ENCODE measurements around the gene MMP2.

MMP2 gene

GRCh38 chr16:55438281-55438680, 40.7 kb upstream of the MMP2 start:
- H3K27ac ChIP-seq: no peak overlapping the region
- TF ChIP-seq CTCF (IDR thresholded peaks at IDR 0.05) (no peak), ZFX (IDR thresholded peaks at IDR 0.05; ENCODE audit: borderline replicate concordance) (no peak)

GRCh38 chr16:55439101-55439690, 39.8 kb upstream of the MMP2 start:
- H3K27ac ChIP-seq: no peak overlapping the region
- TF ChIP-seq CTCF (IDR thresholded peaks at IDR 0.05) (no peak), ZFX (IDR thresholded peaks at IDR 0.05; ENCODE audit: borderline replicate concordance) (no peak)

- TF ChIP-seq CTCF (IDR thresholded peaks at IDR 0.05) (no peak), ZFX (IDR thresholded peaks at IDR 0.05; ENCODE audit: borderline replicate concordance) (no peak)
These were observed 35.3 kb upstream of the MMP2 start for GRCh38 chr16:55443434-55444346.

GRCh38 chr16:55444754-55445485, 34.1 kb upstream of the MMP2 start:
- no peak overlapping the region for H3K27ac ChIP-seq
- no peak for TF ChIP-seq ZFX (IDR thresholded peaks at IDR 0.05; ENCODE audit: borderline replicate concordance)
- TF ChIP-seq CTCF (IDR thresholded peaks at IDR 0.05): no peak

More at GRCh38 chr16:55443434-55444346, 35.3 kb upstream of the MMP2 start:
- no peak overlapping the region for H3K27ac ChIP-seq

- TF ChIP-seq CTCF (IDR thresholded peaks at IDR 0.05): no peak
- no peak for TF ChIP-seq ZFX (IDR thresholded peaks at IDR 0.05; ENCODE audit: borderline replicate concordance)
- no peak overlapping the region for H3K27ac ChIP-seq
These were observed 31.8 kb upstream of the MMP2 start for GRCh38 chr16:55447231-55447630.

GRCh38 chr16:55452996-55453395, 26.0 kb upstream of the MMP2 start:
- TF ChIP-seq CTCF (IDR thresholded peaks at IDR 0.05): no peak
- no peak for TF ChIP-seq ZFX (IDR thresholded peaks at IDR 0.05; ENCODE audit: borderline replicate concordance)
- no peak overlapping the region for H3K27ac ChIP-seq
